Stimulated activated naive B cell treated with anti-CD40 and anti-IgM and Interleukin-4, amounts not matched to agents 10 μg/mL and 1 μg/mL and 100 μg/mL, for 72 hours (primary cell): ENCODE measurements around the gene RBM4B.
"Not testable (repeated sequence)": the region's sequence is repeated elsewhere in the genome, so short reads cannot be mapped to it uniquely, and the experiment has no call there.

Experiments used
- ATAC-seq, 2 donors: fragments of 150-1000 bp; cut with Tn5 transposase; replicated peaks; 2 replicates each; pipeline ENCODE4 v1.10.0; 2021; ENCODE audit warnings: moderate library complexity in 1 of 2
- DNase-seq: peaks from one replicate; pipeline ENCODE4 v3.0.0; 2021
- H3K27ac Mint-ChIP-seq: one replicate; pipeline ENCODE4 v1.8.0; 2022; ENCODE audit warnings: mild to moderate bottlenecking, mixed read lengths
- H3K27me3 Mint-ChIP-seq, 2 donors: one replicate each; pipeline ENCODE4 v1.8.0; 2022; ENCODE audit warnings: mixed read lengths in 2 of 2
- H3K36me3 Mint-ChIP-seq, 2 donors: one replicate each; pipeline ENCODE4 v1.8.0; 2022; ENCODE audit warnings: mixed read lengths in 2 of 2, mild to moderate bottlenecking in 1 of 2
- H3K4me1 Mint-ChIP-seq, 2 donors: one replicate each; pipeline ENCODE4 v1.8.0; 2022; ENCODE audit warnings: mixed read lengths in 2 of 2, mild to moderate bottlenecking in 1 of 2
- H3K4me3 Mint-ChIP-seq, 2 donors: one replicate each; pipeline ENCODE4 v1.8.0; 2022; ENCODE audit warnings: mild to moderate bottlenecking in 2 of 2, mixed read lengths in 2 of 2, moderate library complexity in 1 of 2
- H3K9me3 Mint-ChIP-seq, 2 donors: one replicate each; pipeline ENCODE4 v1.8.0; 2022; ENCODE audit warnings: mixed read lengths in 2 of 2, mild to moderate bottlenecking in 1 of 2

The RBM4B gene

GRCh38 chr11:66659763-66660162, 17.9 kb downstream of the RBM4B start:
- Mint-ChIP-seq H3K9me3 (peaks cover 2 to 3% of the 10 kb centered on the region in 2 donors), H3K27ac (peak overlapping the region; percentile 65), H3K4me1 (peaks cover 18 to 45% of the 10 kb centered on the region in 2 donors), H3K4me3 (peak overlapping the region; percentile 20 to 36), H3K27me3 (no peaks in the 10 kb centered on the region), H3K36me3 (peaks cover 17 to 43% of the 10 kb centered on the region in 2 donors)
- ATAC-seq (peak; percentile 63 to 70), DNase-seq (no peak)

DNA sequence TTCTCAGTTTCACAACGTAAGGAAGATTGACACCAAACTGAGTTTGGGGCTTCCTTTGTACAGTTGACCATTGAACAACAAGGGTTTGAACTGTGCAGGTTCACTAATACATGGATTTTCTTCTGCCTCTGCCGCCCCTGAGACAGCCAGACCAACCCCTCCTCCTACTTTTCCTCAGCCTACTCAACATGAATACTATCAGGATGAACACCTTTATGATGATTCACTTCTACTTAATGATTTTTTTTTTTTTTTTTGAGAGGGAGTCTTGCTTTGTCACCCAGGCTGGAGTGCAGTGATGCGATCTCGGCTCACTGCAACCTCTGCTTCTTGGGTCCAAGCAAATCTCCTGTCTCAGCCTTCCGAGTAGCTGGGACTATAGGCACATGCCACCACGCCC, 24.6 kb downstream of the RBM4B start:
- H3K4me1 Mint-ChIP-seq: peaks cover 9 to 35% of the 10 kb centered on the region in 2 donors
- no peak for ATAC-seq
- H3K36me3 Mint-ChIP-seq: peaks cover 38 to 54% of the 10 kb centered on the region in 2 donors

GRCh38 chr11:66652651-66653050, 25.0 kb downstream of the RBM4B start:
- ATAC-seq: no peak
- H3K9me3 Mint-ChIP-seq: no peaks in the 10 kb centered on the region
- H3K4me3 Mint-ChIP-seq: no peak overlapping the region
- H3K27ac Mint-ChIP-seq: no peak overlapping the region
- peaks cover 38 to 54% of the 10 kb centered on the region in 2 donors for H3K36me3 Mint-ChIP-seq
- DNase-seq: no peak
- H3K4me1 Mint-ChIP-seq: peaks cover 8 to 32% of the 10 kb centered on the region in 2 donors
- H3K27me3 Mint-ChIP-seq: no peaks in the 10 kb centered on the region

More for the DNA sequence above, 24.6 kb downstream of the RBM4B start:
- H3K27me3 Mint-ChIP-seq: no peaks in the 10 kb centered on the region
- DNase-seq: no peak
- H3K4me3 Mint-ChIP-seq: no peak overlapping the region
- peak overlapping the region; percentile 81 for H3K27ac Mint-ChIP-seq
- no peaks in the 10 kb centered on the region for H3K9me3 Mint-ChIP-seq

DNA sequence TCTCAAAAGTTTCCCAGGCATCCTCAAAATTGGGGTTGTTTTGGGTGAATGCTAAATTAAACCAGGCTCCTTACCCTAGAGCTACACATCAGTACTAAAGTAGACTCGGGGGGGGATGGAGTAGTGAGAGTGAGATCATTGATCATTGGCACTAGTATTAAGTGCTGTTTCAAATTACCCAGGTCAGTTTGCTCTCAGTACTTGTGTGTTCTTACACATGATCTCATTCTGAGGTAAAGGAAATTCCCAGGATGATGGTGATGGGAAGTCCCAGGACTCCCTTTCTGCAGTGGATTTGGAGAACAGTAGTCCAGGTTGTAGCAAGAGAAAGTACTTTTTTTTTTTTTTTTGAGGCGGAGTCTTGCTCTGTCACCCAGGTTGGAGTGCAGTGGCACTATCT, 26.7 kb downstream of the RBM4B start:
- peaks cover 11 to 40% of the 10 kb centered on the region in 2 donors for H3K4me1 Mint-ChIP-seq
- no peaks in the 10 kb centered on the region for H3K27me3 Mint-ChIP-seq
- H3K36me3 Mint-ChIP-seq: peaks cover 50 to 64% of the 10 kb centered on the region in 2 donors
- H3K27ac Mint-ChIP-seq: peak overlapping the region; percentile 1
- H3K4me3 Mint-ChIP-seq: no peak overlapping the region
- no peaks in the 10 kb centered on the region for H3K9me3 Mint-ChIP-seq
- DNase-seq (no peak), ATAC-seq (peak in 1 of 2 donors; percentile 49)

- H3K36me3 Mint-ChIP-seq: peaks cover 51 to 67% of the 10 kb centered on the region in 2 donors
- H3K9me3 Mint-ChIP-seq: no peaks in the 10 kb centered on the region
- no peak for DNase-seq
- no peak for ATAC-seq
- H3K4me1 Mint-ChIP-seq: peaks cover 16 to 42% of the 10 kb centered on the region in 2 donors
- H3K4me3 Mint-ChIP-seq: no peak overlapping the region
- H3K27me3 Mint-ChIP-seq: no peaks in the 10 kb centered on the region
- peak overlapping the region; percentile 47 for H3K27ac Mint-ChIP-seq
Measured at GRCh38 chr11:66649903-66650302, 27.8 kb downstream of the RBM4B start.

- no peaks in the 10 kb centered on the region for H3K27me3 Mint-ChIP-seq
- ATAC-seq (no peak), DNase-seq (no peak)
- no peak overlapping the region for H3K27ac Mint-ChIP-seq
- H3K9me3 Mint-ChIP-seq: no peaks in the 10 kb centered on the region
- H3K4me1 Mint-ChIP-seq: peaks cover 32 to 58% of the 10 kb centered on the region in 2 donors
- no peak overlapping the region for H3K4me3 Mint-ChIP-seq
- H3K36me3 Mint-ChIP-seq: peaks cover 57 to 79% of the 10 kb centered on the region in 2 donors
Measured at GRCh38 chr11:66646828-66647227, 30.9 kb downstream of the RBM4B start.

GRCh38 chr11:66643745-66644437, 33.8 kb downstream of the RBM4B start:
- H3K27ac Mint-ChIP-seq: peak overlapping the region; percentile 9
- H3K9me3 Mint-ChIP-seq: no peaks in the 10 kb centered on the region
- peaks cover 58 to 81% of the 10 kb centered on the region in 2 donors for H3K36me3 Mint-ChIP-seq
- H3K4me3 Mint-ChIP-seq: no peak overlapping the region
- H3K27me3 Mint-ChIP-seq: no peaks in the 10 kb centered on the region
- no peak for ATAC-seq
- peaks cover 45 to 82% of the 10 kb centered on the region in 2 donors for H3K4me1 Mint-ChIP-seq
- no peak for DNase-seq

DNA sequence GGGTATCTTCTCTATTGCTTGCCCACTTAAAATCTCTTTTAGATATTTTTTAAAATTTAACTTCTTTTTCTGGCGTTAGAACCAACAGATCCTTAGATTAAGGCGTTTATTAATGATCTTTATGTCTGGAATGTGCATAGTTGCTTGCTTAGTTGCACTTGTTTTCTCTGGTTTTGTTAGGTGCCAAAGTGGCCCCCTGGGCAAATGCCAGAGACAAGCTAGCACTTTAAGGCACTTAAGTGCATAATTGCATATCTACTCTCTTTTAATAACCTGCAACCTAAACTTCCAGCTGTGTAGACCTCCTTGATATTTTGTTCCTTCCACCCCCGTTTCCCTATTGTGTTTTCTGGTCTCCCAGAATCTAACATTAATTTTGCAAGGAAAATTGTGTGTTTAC, 35.9 kb downstream of the RBM4B start:
- Mint-ChIP-seq H3K27me3 (no peaks in the 10 kb centered on the region), H3K9me3 (no peaks in the 10 kb centered on the region), H3K4me1 (peaks cover 56 to 95% of the 10 kb centered on the region in 2 donors), H3K4me3 (peak overlapping the region; percentile 70), H3K36me3 (peaks cover 55 to 89% of the 10 kb centered on the region in 2 donors), H3K27ac (peak overlapping the region; percentile 28)
- ATAC-seq (no peak), DNase-seq (no peak)

- H3K4me1 Mint-ChIP-seq: peaks cover 47 to 83% of the 10 kb centered on the region in 2 donors
- ATAC-seq, H3K9me3 Mint-ChIP-seq, H3K27me3 Mint-ChIP-seq, DNase-seq: not testable (repeated sequence)
- H3K4me3 Mint-ChIP-seq: peak overlapping the region; percentile 96 to 98
- peak overlapping the region; percentile 99 for H3K27ac Mint-ChIP-seq
- peaks cover 49 to 72% of the 10 kb centered on the region in 2 donors for H3K36me3 Mint-ChIP-seq
Measured at GRCh38 chr11:66639814-66640340, 37.8 kb downstream of the RBM4B start.

GRCh38 chr11:66639066-66639813, 38.4 kb downstream of the RBM4B start:
- Mint-ChIP-seq H3K36me3 (peaks cover 52 to 72% of the 10 kb centered on the region in 2 donors), H3K9me3 (peaks cover 2 to 4% of the 10 kb centered on the region in 2 donors), H3K27ac (peak overlapping the region; percentile 99), H3K4me3 (peak overlapping the region; percentile 96 to 98), H3K4me1 (peaks cover 47 to 83% of the 10 kb centered on the region in 2 donors), H3K27me3 (no peaks in the 10 kb centered on the region)
- ATAC-seq (peak in 1 of 2 donors; percentile 3), DNase-seq (no peak)

GRCh38 chr11:66638177-66639065, 39.3 kb downstream of the RBM4B start, which contains the start of gene RBM4:
Gene RBM4, plus strand, starts transcription at chr11:66638703. Its CDS starts 1,009 bp downstream, at chr11:66639712.
- Mint-ChIP-seq H3K4me3 (peak within 1 kb of the TSS; percentile 96 to 98), H3K4me1 (peaks cover 44 to 76% of the 10 kb centered on the region in 2 donors), H3K27ac (peak within 1 kb of the TSS; percentile 99), H3K9me3 (peaks cover 2 to 4% of the 10 kb centered on the region in 2 donors), H3K27me3 (no peaks in the 10 kb centered on the region), H3K36me3 (peaks cover 48 to 65% of the 10 kb centered on the region in 2 donors)
- peak; percentile 95 to 98 for ATAC-seq
- DNase-seq: peak; percentile 98

DNA sequence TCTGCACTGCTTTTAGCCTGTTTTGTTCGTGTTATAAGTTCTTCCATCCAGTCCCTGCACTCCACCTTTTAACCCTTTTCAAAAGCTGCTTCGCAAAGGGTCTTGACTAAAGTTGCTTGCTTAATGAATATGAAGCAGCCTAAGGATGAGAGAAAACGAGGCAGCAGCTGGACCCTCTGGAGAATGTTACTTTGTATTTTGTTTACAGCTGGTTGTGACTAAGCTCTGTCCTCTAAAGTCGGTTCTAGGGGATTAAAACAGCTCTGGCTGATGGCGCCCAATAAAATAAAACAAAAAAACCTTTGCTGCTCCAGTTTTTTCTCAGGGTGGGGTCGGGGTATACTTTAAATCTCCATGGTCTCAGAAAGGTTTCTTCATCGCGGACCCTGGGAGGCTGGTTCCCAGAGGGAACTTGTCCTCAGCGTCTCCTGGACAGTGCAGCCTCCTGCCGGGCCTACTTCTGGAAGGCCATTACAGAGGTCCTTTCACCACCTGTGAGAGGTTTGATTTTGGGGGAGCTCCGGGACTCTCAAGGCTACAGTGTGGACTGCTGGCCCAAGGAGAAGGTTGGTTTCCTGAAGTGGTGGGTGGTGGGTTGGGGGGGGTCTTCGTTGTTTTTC, 40.0 kb downstream of the RBM4B start:
- DNase-seq: no peak
- H3K27me3 Mint-ChIP-seq: no peaks in the 10 kb centered on the region
- H3K9me3 Mint-ChIP-seq: peaks cover 2 to 4% of the 10 kb centered on the region in 2 donors
- H3K36me3 Mint-ChIP-seq: peaks cover 40 to 57% of the 10 kb centered on the region in 2 donors
- peaks cover 36 to 68% of the 10 kb centered on the region in 2 donors for H3K4me1 Mint-ChIP-seq
- H3K4me3 Mint-ChIP-seq: peak overlapping the region; percentile 96 to 98
- peak overlapping the region; percentile 99 for H3K27ac Mint-ChIP-seq
- peak in 1 of 2 donors; percentile 0 for ATAC-seq

- peaks cover 2 to 4% of the 10 kb centered on the region in 2 donors for H3K9me3 Mint-ChIP-seq
- H3K27ac Mint-ChIP-seq: no peak overlapping the region
- peaks cover 29 to 66% of the 10 kb centered on the region in 2 donors for H3K4me1 Mint-ChIP-seq
- H3K4me3 Mint-ChIP-seq: no peak overlapping the region
- ATAC-seq (no peak), DNase-seq (no peak)
- peaks cover 41 to 58% of the 10 kb centered on the region in 2 donors for H3K36me3 Mint-ChIP-seq
- no peaks in the 10 kb centered on the region for H3K27me3 Mint-ChIP-seq
Measured at GRCh38 chr11:66636411-66636810, 41.3 kb downstream of the RBM4B start.
